H1 (cell line): ENCODE results near the gene MDFI. TPM values are rescaled to one million over a fixed set of nuclear protein-coding genes. Genes with fewer than 3 reads are reported as not detected.

Source experiments
- ASH2L ChIP-seq: fragments of 200-600, 300-600 bp; sonication (generic); IDR thresholded peaks from one replicate; pipeline ENCODE4 v1.7.1; 2017; ENCODE audit warnings: low read length
- MAX ChIP-seq: IDR thresholded peaks from 2 replicates; pipeline ENCODE4 v1.6.1; 2012; ENCODE audit warnings: inconsistent platforms
- RFX5 ChIP-seq: IDR thresholded peaks from 2 replicates; pipeline ENCODE4 v1.6.1; 2011; ENCODE audit warnings: low read depth, low read length, improper control_type of control experiment, borderline replicate concordance
- polyA plus RNA-seq, 7 experiments: library from polyadenylated mRNA; depleted of rRNA in 3 of 7; stranded (reverse) in 5 of 7; unstranded in 2 of 7; fragments of >200 nt in 5 of 7; fragments of 200-250 nt in 2 of 7; gene quantifications; 1 replicate in 5 of 7; 2 replicates in 1 of 7; 4 replicates in 1 of 7; pipeline versions ENCODE4 v1.2.1 to v1.2.3, GENCODE V29; 2011 to 2013; ENCODE audit warnings: missing spikeins in 2 of 7, mixed read lengths in 2 of 7
- total RNA-seq: library from RNA; stranded (reverse); fragmentation: NEBNext Ultra II Directional; extraction: Animal tissue kit (Norgen Biotek cat#: 25700); gene quantifications from 2 replicates; pipeline ENCODE4 v1.2.1, GENCODE V29; 2021
- TF ChIP-seq, protein P1 (sequence below): fragments of 300-600 bp; sonication (generic); IDR thresholded peaks from 2 replicates; pipeline ENCODE4 v1.7.1; 2012; ENCODE audit warnings: low read length, moderate library complexity, mild to moderate bottlenecking, inconsistent platforms; ENCODE audit not compliant: insufficient replicate concordance

The MDFI gene
- total and polyA plus RNA-seq, 2 of the 8 experiments (the other 6 are each of a cell fraction or from before 2014, with no cell fraction given): 41.0 to 65.6 TPM

GRCh38 chr6:41655646-41656001 lies 17.4 kb downstream of the MDFI start (continued):
- TF ChIP-seq MAX (no peak), ASH2L (no peak), RFX5 (no peak)
- TF ChIP-seq, protein P1, sequence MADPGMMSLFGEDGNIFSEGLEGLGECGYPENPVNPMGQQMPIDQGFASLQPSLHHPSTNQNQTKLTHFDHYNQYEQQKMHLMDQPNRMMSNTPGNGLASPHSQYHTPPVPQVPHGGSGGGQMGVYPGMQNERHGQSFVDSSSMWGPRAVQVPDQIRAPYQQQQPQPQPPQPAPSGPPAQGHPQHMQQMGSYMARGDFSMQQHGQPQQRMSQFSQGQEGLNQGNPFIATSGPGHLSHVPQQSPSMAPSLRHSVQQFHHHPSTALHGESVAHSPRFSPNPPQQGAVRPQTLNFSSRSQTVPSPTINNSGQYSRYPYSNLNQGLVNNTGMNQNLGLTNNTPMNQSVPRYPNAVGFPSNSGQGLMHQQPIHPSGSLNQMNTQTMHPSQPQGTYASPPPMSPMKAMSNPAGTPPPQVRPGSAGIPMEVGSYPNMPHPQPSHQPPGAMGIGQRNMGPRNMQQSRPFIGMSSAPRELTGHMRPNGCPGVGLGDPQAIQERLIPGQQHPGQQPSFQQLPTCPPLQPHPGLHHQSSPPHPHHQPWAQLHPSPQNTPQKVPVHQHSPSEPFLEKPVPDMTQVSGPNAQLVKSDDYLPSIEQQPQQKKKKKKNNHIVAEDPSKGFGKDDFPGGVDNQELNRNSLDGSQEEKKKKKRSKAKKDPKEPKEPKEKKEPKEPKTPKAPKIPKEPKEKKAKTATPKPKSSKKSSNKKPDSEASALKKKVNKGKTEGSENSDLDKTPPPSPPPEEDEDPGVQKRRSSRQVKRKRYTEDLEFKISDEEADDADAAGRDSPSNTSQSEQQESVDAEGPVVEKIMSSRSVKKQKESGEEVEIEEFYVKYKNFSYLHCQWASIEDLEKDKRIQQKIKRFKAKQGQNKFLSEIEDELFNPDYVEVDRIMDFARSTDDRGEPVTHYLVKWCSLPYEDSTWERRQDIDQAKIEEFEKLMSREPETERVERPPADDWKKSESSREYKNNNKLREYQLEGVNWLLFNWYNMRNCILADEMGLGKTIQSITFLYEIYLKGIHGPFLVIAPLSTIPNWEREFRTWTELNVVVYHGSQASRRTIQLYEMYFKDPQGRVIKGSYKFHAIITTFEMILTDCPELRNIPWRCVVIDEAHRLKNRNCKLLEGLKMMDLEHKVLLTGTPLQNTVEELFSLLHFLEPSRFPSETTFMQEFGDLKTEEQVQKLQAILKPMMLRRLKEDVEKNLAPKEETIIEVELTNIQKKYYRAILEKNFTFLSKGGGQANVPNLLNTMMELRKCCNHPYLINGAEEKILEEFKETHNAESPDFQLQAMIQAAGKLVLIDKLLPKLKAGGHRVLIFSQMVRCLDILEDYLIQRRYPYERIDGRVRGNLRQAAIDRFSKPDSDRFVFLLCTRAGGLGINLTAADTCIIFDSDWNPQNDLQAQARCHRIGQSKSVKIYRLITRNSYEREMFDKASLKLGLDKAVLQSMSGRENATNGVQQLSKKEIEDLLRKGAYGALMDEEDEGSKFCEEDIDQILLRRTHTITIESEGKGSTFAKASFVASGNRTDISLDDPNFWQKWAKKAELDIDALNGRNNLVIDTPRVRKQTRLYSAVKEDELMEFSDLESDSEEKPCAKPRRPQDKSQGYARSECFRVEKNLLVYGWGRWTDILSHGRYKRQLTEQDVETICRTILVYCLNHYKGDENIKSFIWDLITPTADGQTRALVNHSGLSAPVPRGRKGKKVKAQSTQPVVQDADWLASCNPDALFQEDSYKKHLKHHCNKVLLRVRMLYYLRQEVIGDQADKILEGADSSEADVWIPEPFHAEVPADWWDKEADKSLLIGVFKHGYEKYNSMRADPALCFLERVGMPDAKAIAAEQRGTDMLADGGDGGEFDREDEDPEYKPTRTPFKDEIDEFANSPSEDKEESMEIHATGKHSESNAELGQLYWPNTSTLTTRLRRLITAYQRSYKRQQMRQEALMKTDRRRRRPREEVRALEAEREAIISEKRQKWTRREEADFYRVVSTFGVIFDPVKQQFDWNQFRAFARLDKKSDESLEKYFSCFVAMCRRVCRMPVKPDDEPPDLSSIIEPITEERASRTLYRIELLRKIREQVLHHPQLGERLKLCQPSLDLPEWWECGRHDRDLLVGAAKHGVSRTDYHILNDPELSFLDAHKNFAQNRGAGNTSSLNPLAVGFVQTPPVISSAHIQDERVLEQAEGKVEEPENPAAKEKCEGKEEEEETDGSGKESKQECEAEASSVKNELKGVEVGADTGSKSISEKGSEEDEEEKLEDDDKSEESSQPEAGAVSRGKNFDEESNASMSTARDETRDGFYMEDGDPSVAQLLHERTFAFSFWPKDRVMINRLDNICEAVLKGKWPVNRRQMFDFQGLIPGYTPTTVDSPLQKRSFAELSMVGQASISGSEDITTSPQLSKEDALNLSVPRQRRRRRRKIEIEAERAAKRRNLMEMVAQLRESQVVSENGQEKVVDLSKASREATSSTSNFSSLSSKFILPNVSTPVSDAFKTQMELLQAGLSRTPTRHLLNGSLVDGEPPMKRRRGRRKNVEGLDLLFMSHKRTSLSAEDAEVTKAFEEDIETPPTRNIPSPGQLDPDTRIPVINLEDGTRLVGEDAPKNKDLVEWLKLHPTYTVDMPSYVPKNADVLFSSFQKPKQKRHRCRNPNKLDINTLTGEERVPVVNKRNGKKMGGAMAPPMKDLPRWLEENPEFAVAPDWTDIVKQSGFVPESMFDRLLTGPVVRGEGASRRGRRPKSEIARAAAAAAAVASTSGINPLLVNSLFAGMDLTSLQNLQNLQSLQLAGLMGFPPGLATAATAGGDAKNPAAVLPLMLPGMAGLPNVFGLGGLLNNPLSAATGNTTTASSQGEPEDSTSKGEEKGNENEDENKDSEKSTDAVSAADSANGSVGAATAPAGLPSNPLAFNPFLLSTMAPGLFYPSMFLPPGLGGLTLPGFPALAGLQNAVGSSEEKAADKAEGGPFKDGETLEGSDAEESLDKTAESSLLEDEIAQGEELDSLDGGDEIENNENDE: no peak
